ENCODE results near the gene GAB3. TPM values are rescaled to one million over a fixed set of nuclear protein-coding genes. Genes with fewer than 3 reads are reported as not detected.

The GAB3 gene
- total and polyA plus RNA-seq, 9 of the 15 experiments (the other 6 are each of a cell fraction or from before 2014, with no cell fraction given) = 16.1 to 31.4 (median 20.2) TPM

- TF ChIP-seq ZNF431 (CRISPR knock-in tag; IDR thresholded peaks at IDR 0.05) (no peak), ZNF347 (CRISPR knock-in tag; IDR thresholded peaks at IDR 0.05; ENCODE audit: low read depth) (no peak), U2AF1 (optimal IDR thresholded peaks at IDR 0.05; ENCODE audit: low read depth, low read length) (no peak), MYBL2 (IDR thresholded peaks at IDR 0.05; ENCODE audit: low read depth) (no peak), MYBL2 (CRISPR knock-in tag; IDR thresholded peaks at IDR 0.05; ENCODE audit: borderline replicate concordance) (no peak), ZNF785 (CRISPR knock-in tag; IDR thresholded peaks at IDR 0.05) (no peak), TAF1 (IDR thresholded peaks at IDR 0.05; ENCODE audit: control insufficient read depth, extremely low read depth, insufficient read depth, low read length, severe bottlenecking) (peak; percentile 67), PKNOX1 (IDR thresholded peaks at IDR 0.05) (no peak), MGA (IDR thresholded peaks at IDR 0.05) (peak; percentile 72), E2F1 (CRISPR knock-in tag; IDR thresholded peaks at IDR 0.05) (no peak), GABPA (tag; conservative IDR thresholded peaks at IDR 0.05; ENCODE audit: low read depth) (peak; percentile 86), GTF2A2 (tag; IDR thresholded peaks at IDR 0.05) (no peak), FOSL1 (tag; conservative IDR thresholded peaks at IDR 0.05) (no peak), CBX3 (IDR thresholded peaks at IDR 0.05; ENCODE audit: borderline replicate concordance in 1 of 2, low read length in 2 of 2) (peak in 1 of 2 experiments; percentile 43; a peak in 1 of 3 replicates)
These were observed 11.8 kb upstream of the GAB3 start, which contains the start of gene DKC1 (continued) for GRCh38 chrX:154762537-154763296.

Measured in K562 (cell line).